WTC11 (cell line): ENCODE results near the gene LRRC37A3.
"Not testable (repeated sequence)": the region's sequence is repeated elsewhere in the genome, so short reads cannot be mapped to it uniquely, and the experiment has no call there.

Experiments
- JUN ChIP-seq: sonication (generic); formaldehyde crosslinking; IDR thresholded peaks from 2 replicates; pipeline ENCODE4 v1.8.0; 2023; ENCODE audit warnings: mild to moderate bottlenecking, missing genetic modification reagents
- TF ChIP-seq, protein P1 (sequence below): fragments of 200-600 bp; IDR thresholded peaks from 2 replicates; pipeline ENCODE4 v1.8.0; 2022; ENCODE audit warnings: antibody characterized with exemption

DNA sequence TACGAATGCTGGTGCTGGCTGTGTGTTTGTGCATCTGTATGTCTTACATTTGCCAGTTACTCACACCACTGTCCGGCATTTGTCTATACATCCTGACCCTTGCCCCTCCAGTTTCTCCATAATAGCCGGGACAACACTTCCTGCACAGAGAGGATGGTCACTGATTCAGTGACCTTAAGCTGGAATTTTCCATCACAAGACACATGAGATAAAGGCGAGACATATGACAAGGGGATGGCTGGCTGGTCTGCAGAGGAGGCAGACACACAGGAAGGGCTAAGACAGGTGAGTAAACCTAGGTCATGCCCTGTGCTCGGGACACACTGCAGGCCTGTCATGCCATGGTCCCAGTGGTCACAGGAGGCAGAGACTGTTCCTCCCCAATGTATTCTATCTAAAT lies 100.4 kb downstream of the LRRC37A3 start:
- TF ChIP-seq JUN (CRISPR knock-in tag) = not testable (repeated sequence)
- TF ChIP-seq, protein P1, sequence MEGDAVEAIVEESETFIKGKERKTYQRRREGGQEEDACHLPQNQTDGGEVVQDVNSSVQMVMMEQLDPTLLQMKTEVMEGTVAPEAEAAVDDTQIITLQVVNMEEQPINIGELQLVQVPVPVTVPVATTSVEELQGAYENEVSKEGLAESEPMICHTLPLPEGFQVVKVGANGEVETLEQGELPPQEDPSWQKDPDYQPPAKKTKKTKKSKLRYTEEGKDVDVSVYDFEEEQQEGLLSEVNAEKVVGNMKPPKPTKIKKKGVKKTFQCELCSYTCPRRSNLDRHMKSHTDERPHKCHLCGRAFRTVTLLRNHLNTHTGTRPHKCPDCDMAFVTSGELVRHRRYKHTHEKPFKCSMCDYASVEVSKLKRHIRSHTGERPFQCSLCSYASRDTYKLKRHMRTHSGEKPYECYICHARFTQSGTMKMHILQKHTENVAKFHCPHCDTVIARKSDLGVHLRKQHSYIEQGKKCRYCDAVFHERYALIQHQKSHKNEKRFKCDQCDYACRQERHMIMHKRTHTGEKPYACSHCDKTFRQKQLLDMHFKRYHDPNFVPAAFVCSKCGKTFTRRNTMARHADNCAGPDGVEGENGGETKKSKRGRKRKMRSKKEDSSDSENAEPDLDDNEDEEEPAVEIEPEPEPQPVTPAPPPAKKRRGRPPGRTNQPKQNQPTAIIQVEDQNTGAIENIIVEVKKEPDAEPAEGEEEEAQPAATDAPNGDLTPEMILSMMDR = not testable (repeated sequence)
